Fibroblast of skin of right quadriceps (primary cell): ENCODE data around the gene STRC.
"Not testable (repeated sequence)": the region's sequence is repeated elsewhere in the genome, so short reads cannot be mapped to it uniquely, and the experiment has no call there.

Source experiments
- DNase-seq: peaks from one replicate; pipeline ENCODE4 v3.0.0-alpha.2; 2013

STRC gene

DNA sequence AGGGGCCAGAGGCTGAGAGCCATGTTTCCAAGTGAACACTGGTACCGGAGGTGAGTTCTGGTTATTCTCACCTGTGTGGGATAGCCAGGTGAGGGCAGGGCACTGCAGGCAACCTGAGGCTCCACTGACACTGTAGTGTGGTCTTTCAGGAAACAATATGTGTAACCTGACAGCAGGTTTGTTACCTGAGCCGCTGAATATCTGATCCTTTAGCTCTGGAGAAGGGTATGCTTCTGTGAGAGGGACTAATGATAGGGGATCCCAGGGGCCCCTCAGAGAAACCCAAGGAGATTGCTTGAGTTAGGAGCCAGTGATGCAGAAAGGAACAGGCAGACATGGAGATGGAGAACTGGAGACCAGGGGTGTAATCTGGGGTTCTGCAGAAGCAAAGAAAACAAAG lies at the start of gene STRC:
Gene STRC (minus strand): TSS at position 101 of the 400 bp plus-strand sequence. CDS start 78 bp downstream, at position 23.
- DNase-seq: not testable (repeated sequence)

DNA sequence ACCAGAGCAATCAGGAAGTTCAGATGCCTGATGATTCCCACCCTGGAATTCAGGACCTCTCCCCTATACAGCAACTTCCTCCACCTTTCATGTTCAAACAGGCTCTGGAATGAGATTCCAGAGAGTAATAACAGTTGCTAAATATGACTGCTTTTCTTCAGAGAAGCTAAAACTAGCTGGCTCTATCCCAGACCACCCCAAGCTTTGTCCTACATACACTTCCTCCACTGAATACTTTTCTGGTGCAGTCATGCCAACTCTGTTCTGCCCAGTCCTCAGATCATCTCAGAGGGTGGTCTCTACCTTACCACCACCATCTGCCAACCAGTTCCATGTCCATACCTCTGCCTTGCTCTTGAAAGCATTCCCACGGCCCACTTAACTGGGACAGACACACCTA lies 47.6 kb upstream of the STRC start:
- DNase-seq: not testable (repeated sequence)

GRCh38 chr15:43663333-43663732 lies 44.7 kb upstream of the STRC start:
- DNase-seq: not testable (repeated sequence)

- not testable (repeated sequence) for DNase-seq
These were observed 43.7 kb upstream of the STRC start for GRCh38 chr15:43662293-43662692.

- not testable (repeated sequence) for DNase-seq
These were observed 41.1 kb upstream of the STRC start for GRCh38 chr15:43659727-43660126.

GRCh38 chr15:43649430-43649926 lies 30.9 kb upstream of the STRC start:
- DNase-seq: not testable (repeated sequence)

DNA sequence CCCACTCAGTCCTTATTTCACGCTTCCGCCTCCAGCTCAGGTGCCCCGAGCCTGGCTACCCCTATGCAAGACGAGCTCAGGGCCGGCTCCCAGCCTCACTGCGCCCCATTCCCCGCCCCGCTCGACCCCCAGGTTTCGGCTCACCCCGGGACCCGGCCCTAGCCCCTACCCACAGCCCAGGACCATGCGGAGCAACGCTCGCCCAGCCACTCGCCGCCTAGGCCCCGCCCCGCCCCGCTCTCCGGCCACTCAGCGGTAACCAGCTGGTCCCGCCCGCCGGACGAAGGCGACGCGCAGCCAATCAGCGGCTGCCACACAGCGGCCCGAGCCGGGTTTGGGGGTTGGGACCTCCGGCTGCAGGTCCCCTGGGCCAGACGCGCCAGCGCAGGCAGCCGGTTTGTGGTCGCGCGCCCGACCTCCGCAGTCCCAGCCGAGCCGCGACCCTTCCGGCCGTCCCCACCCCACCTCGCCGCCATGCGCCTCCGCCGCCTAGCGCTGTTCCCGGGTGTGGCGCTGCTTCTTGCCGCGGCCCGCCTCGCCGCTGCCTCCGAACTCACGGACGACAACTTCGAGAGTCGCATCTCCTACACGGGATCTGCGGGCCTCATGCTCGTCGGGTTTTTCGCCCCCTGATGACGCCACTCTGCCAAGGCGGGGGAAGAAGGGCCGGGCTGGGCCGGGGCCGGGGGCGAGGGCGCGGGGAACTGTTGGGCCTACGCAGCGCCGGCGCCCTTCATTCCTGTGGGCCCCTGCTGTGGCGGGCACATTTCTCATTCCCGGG lies 30.2 kb upstream of the STRC start, which contains the start of gene CATSPER2:
Gene CATSPER2 (minus strand): TSS at position 196 of the 781 bp plus-strand sequence. CDS start 783 bp downstream, outside the sequence.
- DNase-seq: no peak

- DNase-seq: not testable (repeated sequence)
These were observed 20.0 kb upstream of the STRC start for GRCh38 chr15:43638464-43639204.

DNA sequence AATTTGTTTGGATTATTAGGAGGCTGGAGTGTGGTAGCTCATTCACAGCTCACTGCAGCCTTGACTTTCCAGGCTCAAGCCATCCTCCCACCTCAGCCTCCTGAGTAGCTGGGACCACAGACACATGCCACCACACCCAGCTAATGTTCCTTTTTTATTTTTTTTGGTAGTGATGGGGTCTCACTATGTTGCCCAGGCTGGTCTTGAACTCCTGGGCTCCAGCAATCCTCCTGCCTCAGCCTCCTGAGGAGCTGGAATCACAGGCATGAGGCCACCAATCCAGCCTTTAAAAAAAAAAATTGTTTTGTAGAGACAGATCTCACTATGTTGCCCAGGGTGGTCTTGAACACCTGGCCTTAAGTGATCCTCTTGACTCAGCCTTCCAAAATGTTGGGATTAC lies 8.3 kb upstream of the STRC start:
- not testable (repeated sequence) for DNase-seq

- DNase-seq: peak; percentile 41
These were observed 6.5 kb upstream of the STRC start for GRCh38 chr15:43625106-43625505.

GRCh38 chr15:43622068-43622799 lies 3.6 kb upstream of the STRC start:
- not testable (repeated sequence) for DNase-seq

DNA sequence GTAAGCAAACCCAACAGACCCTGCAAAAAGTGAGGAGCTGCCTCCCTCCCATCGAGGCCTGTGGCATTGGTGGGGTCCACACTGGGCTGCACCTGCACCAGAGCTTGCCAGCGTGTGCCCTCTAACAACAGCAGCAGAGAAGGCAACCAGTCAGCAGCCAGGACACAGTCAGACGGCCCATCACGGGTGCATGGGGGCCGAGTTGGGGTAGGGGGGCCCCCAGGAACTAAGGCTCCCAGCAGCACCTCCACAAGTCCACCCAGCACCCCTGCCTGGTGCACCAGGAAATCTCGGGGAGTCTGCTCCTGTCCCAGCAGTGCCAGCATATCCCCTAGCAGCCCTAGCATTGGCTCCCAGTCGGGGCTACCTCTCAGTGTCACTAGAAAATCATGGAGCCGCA lies 850 bp downstream of the STRC start:
- not testable (repeated sequence) for DNase-seq

DNA sequence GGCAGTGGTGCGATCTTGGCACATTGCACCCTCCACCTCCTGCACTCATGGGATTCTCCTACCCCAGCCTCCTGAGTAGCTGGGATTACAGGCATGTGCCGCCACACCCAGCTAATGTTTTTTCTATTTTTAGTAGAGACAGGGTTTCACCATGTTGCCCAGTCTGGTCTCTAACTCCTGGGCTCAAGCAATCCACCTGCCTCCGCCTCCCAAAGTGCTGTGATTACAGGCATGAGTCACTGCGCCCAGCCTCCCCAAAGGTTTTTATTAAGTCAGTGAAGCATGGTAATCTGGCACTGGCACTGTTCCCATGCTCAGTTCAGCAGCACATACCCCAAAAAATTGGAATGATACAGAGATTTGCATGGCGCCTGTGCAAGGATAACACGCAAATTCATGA lies 16.4 kb downstream of the STRC start:
- DNase-seq: not testable (repeated sequence)

DNA sequence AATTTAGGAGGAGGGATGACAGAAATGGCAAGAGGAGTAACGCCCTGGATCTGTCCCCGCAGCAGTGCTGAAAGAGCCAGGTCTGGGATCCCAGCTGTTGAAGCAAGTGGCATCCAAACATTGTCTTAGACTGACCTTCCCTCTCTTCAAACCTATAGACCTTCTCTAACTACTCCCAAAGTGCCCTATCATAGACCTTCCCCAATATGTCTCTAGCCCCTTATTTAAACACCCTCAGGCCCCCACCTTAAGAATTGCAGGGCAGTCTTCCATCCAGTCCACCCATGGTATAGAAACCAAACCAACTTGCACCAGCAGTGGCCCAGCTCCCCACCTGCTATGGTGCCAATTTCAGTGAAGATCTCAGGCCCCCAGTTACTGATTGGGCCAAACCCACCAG lies 18.4 kb downstream of the STRC start:
- DNase-seq: not testable (repeated sequence)

GRCh38 chr15:43599131-43599530 lies 19.5 kb downstream of the STRC start:
- not testable (repeated sequence) for DNase-seq

DNA sequence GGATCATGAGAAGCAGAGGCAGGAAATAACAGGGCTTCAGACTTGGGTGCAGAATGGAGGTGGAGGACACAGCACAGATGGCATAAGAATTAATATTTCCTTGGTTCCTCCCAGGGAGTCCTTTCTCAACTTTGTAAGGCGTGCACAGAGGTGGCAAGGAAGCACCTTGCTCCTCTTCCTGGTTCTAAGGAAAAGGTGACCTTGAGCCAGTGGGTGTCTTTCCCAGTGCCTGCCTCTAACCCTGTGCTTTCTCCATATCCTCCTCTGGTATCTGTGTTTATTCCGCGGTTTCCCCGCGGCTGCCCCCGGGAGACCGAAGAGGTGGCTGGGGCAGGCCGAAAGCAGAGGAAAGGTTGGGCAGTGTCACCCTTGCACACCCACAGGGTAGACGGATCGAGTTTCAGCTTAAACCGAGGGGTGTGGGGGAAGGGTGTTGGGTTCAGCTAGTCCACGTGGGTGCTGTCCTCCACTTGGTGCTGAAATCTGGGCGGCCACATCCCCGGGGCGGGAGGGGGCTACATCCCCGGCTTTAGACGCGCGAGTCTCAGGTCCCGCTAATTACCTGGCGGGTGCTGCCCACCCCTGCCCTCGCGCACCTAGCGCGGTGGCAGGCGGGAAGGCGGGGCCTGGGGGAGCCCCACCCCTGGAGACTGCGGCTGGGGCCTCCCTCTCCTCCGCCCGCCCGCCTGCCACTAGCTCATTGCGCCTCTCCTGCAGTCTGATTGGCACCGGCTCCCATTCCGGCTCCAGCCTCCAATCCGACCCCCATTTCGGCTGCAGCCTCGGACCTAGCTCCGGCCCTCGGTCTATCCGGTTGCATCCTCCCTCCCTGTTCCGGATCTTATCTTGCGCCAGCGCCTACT lies 25.0 kb downstream of the STRC start, which contains the start of gene CKMT1B:
Gene CKMT1B (plus strand): TSS at position 700 of the 863 bp plus-strand sequence. CDS start 192 bp downstream, outside the sequence.
- DNase-seq: not testable (repeated sequence)

GRCh38 chr15:43592841-43593240 lies 25.8 kb downstream of the STRC start:
- not testable (repeated sequence) for DNase-seq

GRCh38 chr15:43589778-43590466 lies 28.7 kb downstream of the STRC start, which contains the start of gene PPIP5K1:
Gene PPIP5K1, minus strand, starts transcription at chr15:43590208. Its CDS starts 5,704 bp downstream, at chr15:43584504.
- DNase-seq: not testable (repeated sequence)

DNA sequence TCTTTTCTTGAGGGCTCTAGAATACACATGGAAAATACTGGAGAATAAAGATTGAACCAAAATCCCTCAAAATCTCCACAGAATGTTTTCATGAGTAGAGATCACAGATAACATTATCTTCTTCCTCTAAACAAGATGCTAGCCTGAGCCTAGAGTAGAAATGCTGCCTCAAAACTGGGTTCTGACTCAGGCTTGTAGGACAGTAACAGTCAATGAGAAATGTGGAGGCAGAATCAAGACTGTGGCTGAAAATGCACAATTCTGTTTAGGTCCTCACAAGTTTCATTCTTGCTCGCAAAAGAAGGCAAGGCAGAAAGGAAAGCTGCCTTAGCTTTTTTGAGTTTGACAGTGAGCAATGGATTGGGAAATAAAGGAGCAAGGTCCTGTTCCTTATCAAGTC lies 44.0 kb downstream of the STRC start:
- DNase-seq: not testable (repeated sequence)

GRCh38 chr15:43566615-43567014 lies 52.0 kb downstream of the STRC start:
- DNase-seq: not testable (repeated sequence)

DNA sequence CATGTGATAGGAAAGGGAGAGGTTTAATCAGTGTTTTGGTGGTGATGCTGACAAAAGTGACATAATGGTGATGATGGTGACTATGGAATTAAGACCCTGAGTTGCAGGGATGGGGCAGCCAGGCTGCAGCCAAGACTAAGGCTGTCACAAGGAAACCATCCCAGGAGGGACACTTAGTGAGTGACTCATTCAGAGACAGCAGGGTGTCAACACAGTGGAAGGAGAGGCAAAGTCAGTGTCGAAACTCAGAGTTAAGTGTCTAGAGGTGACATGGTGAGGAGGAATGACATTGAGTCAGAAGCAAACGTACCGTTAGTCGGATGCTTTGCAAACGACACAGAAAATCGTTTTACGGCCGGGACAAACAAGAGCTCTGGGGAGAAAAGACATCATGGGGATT lies 54.8 kb downstream of the STRC start:
- DNase-seq: not testable (repeated sequence)
